ENCODE data around the gene UBE2D1. TPM values are rescaled to one million over a fixed set of nuclear protein-coding genes. Genes with fewer than 3 reads are reported as not detected.
A peak's percentile ranks its signal among the peaks of the same experiment; 100 is the strongest.
"Not testable (repeated sequence)": the region's sequence is repeated elsewhere in the genome, so short reads cannot be mapped to it uniquely, and the experiment has no call there.

UBE2D1 gene
- total RNA-seq, 3 donors from 2014 or later: 10.4 to 22.4 (median 16.1) TPM

DNA sequence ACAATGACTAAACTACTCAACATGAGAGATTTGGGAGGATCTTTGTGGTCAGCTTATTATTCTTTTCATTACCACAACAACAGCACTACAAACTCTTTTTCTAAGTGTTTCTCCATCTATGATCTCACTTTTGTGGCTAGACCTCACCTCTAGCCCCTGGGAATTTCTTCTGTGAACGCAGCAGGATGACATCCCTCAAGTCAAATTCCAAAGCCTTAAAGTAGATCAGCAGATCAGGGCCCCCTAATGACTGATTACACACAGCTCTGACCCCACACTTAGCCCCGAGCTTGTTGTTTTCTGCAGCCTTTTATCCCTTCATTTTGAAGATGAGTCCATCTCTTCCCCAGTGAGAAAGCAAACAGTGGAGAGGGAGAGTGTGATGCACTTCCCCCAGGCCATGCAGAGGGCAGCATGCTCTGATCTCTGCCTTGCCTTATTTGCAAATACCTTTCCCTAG lies 77.7 kb downstream of the UBE2D1 start:
- intact Hi-C loops (cut with DNase I; ENCODE audit: low total_unique reads): no loop called here
- Histone ChIP-seq H3K4me1 (no peaks in the 10 kb centered on the region), H3K27ac (no peak overlapping the region), H3K4me3 (no peak overlapping the region), H3K9me3 (no peaks in the 10 kb centered on the region), H3K36me3 (no peaks in the 10 kb centered on the region), H3K27me3 (no peaks in the 10 kb centered on the region)
- no peak for TF ChIP-seq POLR2AphosphoS5 (IDR thresholded peaks at IDR 0.05)
- no peak for TF ChIP-seq POLR2A (IDR thresholded peaks at IDR 0.05)
- TF ChIP-seq, protein P1, sequence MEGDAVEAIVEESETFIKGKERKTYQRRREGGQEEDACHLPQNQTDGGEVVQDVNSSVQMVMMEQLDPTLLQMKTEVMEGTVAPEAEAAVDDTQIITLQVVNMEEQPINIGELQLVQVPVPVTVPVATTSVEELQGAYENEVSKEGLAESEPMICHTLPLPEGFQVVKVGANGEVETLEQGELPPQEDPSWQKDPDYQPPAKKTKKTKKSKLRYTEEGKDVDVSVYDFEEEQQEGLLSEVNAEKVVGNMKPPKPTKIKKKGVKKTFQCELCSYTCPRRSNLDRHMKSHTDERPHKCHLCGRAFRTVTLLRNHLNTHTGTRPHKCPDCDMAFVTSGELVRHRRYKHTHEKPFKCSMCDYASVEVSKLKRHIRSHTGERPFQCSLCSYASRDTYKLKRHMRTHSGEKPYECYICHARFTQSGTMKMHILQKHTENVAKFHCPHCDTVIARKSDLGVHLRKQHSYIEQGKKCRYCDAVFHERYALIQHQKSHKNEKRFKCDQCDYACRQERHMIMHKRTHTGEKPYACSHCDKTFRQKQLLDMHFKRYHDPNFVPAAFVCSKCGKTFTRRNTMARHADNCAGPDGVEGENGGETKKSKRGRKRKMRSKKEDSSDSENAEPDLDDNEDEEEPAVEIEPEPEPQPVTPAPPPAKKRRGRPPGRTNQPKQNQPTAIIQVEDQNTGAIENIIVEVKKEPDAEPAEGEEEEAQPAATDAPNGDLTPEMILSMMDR (IDR thresholded peaks at IDR 0.05): no peak
- no peak for DNase-seq (ENCODE audit: low spot score in 2 of 2)

DNA sequence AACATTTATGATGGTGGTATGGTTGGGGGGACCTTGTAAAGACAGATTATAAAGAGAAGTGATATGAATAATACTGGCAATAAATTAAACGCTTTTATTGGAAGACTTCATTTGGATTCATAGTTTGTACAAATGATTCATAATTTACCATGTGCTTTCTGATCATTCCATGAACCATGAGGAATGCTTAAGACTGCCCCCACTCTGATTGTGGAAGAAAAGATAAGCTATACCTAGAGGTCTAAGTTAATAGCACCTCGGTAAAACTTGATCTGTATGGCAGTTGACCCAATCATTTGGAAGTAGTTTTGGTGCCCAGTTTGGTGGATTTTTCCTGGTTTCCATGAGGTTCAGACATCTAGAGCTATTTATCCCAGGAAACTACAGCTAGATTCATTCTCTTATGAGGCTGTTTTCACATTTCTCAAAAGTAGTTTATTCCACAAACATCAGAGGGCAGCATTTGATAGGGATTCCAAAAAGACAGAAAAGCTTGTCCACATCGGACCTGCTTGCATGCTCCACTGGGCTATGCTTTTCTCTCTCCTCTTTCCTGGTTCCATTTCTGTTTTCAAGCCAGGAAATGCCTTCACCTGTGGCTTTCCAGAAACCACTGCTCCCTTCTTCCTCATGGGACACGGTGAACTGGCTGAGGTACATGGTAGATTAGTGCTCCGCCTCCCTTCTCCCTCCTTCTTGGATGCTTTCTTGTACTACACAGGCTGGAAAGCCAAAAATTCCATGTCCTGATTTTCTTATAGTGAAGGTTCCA lies 79.7 kb downstream of the UBE2D1 start:
- H3K36me3 ChIP-seq: no peaks in the 10 kb centered on the region
- intact Hi-C loops (cut with DNase I; ENCODE audit: low total_unique reads): no loop called here
- no peaks in the 10 kb centered on the region for H3K27me3 ChIP-seq
- H3K27ac ChIP-seq: peak overlapping the region in 1 of 2 donors; percentile 57
- TF ChIP-seq, protein P1 (IDR thresholded peaks at IDR 0.05): peak in 2 of 3 donors; percentile 38 to 54
- TF ChIP-seq POLR2AphosphoS5 (IDR thresholded peaks at IDR 0.05) (peak in 2 of 3 donors; percentile 33 to 40), POLR2A (IDR thresholded peaks at IDR 0.05) (no peak)
- peak overlapping the region in 1 of 3 donors; percentile 28 for H3K4me3 ChIP-seq
- DNase-seq (ENCODE audit: low spot score in 2 of 2): peak in 1 of 2 donors; percentile 51
- H3K4me1 ChIP-seq: no peaks in the 10 kb centered on the region
- H3K9me3 ChIP-seq: peaks cover 5% of the 10 kb centered on the region in 2 donors

DNA sequence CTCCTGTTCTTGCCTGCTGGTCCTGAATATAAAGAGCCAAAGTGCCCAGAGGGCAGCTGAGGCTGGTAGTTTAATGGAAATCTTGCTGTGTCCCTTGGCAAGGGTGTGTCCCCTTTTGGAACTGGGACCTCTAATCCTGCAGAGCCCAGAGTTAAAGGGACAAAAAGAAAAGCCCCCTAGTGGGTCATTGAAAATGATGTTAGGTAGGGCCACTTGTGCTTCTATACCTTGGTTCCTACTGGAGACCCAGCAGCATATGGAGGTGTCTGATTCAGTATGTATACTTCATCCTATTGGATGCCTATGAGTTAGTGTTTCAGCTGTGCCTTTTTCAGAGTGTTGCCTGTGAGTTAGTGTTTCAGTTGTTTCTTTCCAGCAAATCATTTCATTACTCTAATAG lies 81.0 kb downstream of the UBE2D1 start:
- no peak for TF ChIP-seq POLR2A (IDR thresholded peaks at IDR 0.05)
- TF ChIP-seq, protein P1 (IDR thresholded peaks at IDR 0.05): no peak
- TF ChIP-seq POLR2AphosphoS5 (IDR thresholded peaks at IDR 0.05): no peak
- intact Hi-C loops (cut with DNase I; ENCODE audit: low total_unique reads): no loop called here
- Histone ChIP-seq H3K27ac (no peak overlapping the region), H3K9me3 (peaks cover 5% of the 10 kb centered on the region in 2 donors), H3K36me3 (no peaks in the 10 kb centered on the region), H3K4me1 (no peaks in the 10 kb centered on the region), H3K4me3 (no peak overlapping the region), H3K27me3 (no peaks in the 10 kb centered on the region)
- DNase-seq (ENCODE audit: low spot score in 2 of 2): no peak

DNA sequence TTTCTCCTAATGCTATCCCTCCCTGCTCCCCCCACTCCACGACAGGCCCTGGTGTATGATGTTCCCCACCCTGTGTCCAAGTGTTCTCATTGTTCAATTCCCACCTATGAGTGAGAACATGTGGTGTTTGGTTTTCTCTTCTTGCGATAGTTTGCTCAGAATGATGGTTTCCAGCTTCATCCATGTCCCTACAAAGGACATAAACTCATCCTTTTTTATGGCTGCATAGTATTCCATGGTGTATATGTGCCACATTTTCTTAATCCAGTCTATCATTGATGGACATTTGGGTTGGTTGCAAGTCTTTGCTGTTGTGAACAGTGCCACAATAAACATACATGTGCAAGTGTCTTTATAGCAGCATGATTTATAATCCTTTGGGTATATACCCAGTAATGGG lies 83.1 kb downstream of the UBE2D1 start:
- H3K27ac ChIP-seq; H3K27me3 ChIP-seq; intact Hi-C loops (cut with DNase I; ENCODE audit: low total_unique reads); H3K36me3 ChIP-seq; H3K4me3 ChIP-seq; H3K9me3 ChIP-seq; H3K4me1 ChIP-seq; DNase-seq (ENCODE audit: low spot score in 2 of 2): not testable (repeated sequence)

Other genes starting within 250 kb of the UBE2D1 start
- 10 to 100 TPM in 1 of 3 donors, 1 to 10 TPM in 2; 7.5 to 13.5 (median 7.9) TPM for gene IPMK, start 67.1 kb upstream of the UBE2D1 start, total RNA-seq
- 10 to 100 TPM in 2 of 3 donors, 1 to 10 TPM in 1; 9.9 to 27.2 (median 13.2) TPM for gene CISD1, start 65.8 kb upstream of the UBE2D1 start, total RNA-seq
- gene TFAM, start 50.4 kb downstream of the UBE2D1 start, total RNA-seq: 10 to 100 TPM; 15.8 to 30.1 (median 22.3) TPM
- 10 to 100 TPM; 24.3 to 35.5 (median 26.2) TPM for gene BICC1, start 177.9 kb downstream of the UBE2D1 start, total RNA-seq

All from breast epithelium (tissue), 4 donors.